Activated CD4-positive, CD25-positive, alpha-beta regulatory T cell (primary cell): Measurements from ENCODE around the gene CSNK1A1.
A peak's percentile ranks its signal among the peaks of the same experiment; 100 is the strongest.
"Not testable (repeated sequence)": the region's sequence is repeated elsewhere in the genome, so short reads cannot be mapped to it uniquely, and the experiment has no call there.

Experiments
- DNase-seq, 4 experiments: peaks; one replicate each; lab custom pipeline; 2025; lab: John Stamatoyannopoulos, UW

The CSNK1A1 gene

GRCh38 chr5:149456597-149457392 is 94.4 kb downstream of the CSNK1A1 start:
- no peak for DNase-seq

- no peak for DNase-seq
Observed at GRCh38 chr5:149455889-149456409, 95.3 kb downstream of the CSNK1A1 start.

- no peak for DNase-seq
Observed at GRCh38 chr5:149453618-149454415, 97.4 kb downstream of the CSNK1A1 start.

GRCh38 chr5:149452665-149453617 is 98.3 kb downstream of the CSNK1A1 start:
- DNase-seq, result no peak

GRCh38 chr5:149452007-149452664 is 99.1 kb downstream of the CSNK1A1 start:
- no peak for DNase-seq

DNA sequence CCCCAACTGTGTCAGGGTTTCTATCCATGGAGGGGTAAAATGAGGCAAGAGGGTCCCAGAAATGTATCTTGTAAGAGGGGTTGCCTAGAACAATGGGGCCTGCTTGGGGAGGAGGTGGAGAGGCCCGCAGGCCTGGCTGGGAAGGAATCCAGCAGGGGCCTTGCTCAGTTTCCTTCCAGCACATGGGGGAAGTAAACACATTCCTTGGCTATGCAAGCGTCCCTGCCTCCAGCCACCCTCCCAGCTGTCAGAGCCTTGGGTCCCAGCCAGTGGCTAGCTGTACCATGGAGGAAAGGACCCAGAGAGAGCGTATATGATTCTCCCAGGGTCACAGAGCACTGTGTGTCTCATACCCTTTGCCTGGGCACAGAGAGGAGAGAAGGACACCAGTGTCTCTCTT is 101.0 kb downstream of the CSNK1A1 start:
- DNase-seq, result no peak

- DNase-seq, result no peak
Observed at GRCh38 chr5:149448831-149449714, 102.2 kb downstream of the CSNK1A1 start.

- DNase-seq, result no peak
Observed at GRCh38 chr5:149448431-149448830, 102.8 kb downstream of the CSNK1A1 start.

GRCh38 chr5:149447373-149448367 is 103.6 kb downstream of the CSNK1A1 start:
- DNase-seq, result no peak

DNA sequence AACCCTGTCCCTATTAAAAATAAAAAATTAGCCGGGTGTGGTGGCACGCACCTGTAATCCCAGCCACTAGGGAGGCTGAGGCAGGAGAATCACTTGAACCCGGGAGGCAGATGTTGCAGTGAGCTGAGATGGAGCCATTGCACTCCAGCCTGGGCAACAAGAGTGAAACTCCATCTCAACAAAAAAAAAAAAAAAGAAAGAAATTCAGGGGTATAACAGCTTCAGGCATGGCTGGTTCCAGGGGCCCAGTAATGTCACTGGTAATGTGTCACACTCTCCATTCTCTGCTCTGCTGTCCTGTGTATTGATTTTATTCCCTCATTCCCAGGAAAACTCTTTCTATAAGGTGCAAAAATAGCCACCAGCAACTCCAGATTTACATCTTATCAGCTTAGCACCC is 104.4 kb downstream of the CSNK1A1 start:
- DNase-seq, result not testable (repeated sequence)

GRCh38 chr5:149445739-149446369 is 105.4 kb downstream of the CSNK1A1 start:
- no peak for DNase-seq

GRCh38 chr5:149445343-149445738 is 105.9 kb downstream of the CSNK1A1 start:
- DNase-seq, result no peak

- not testable (repeated sequence) for DNase-seq
Observed at GRCh38 chr5:149444430-149444829, 106.8 kb downstream of the CSNK1A1 start.

DNA sequence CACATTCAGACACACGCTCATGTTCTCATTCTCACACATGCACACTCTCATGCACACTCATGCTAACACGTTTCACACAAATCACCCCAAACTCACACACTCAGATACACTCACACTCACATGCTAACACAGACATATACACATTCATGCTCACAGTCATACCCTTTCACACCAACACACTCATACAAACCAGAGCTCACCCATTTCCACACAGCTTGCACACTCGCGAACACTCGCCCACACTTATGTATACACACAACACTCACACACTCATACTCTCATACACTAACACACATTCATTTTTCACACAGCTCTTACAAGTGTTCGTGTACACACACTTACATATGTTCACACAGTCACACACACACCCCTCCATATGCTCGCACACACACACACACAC is 108.0 kb downstream of the CSNK1A1 start:
- no peak for DNase-seq

DNA sequence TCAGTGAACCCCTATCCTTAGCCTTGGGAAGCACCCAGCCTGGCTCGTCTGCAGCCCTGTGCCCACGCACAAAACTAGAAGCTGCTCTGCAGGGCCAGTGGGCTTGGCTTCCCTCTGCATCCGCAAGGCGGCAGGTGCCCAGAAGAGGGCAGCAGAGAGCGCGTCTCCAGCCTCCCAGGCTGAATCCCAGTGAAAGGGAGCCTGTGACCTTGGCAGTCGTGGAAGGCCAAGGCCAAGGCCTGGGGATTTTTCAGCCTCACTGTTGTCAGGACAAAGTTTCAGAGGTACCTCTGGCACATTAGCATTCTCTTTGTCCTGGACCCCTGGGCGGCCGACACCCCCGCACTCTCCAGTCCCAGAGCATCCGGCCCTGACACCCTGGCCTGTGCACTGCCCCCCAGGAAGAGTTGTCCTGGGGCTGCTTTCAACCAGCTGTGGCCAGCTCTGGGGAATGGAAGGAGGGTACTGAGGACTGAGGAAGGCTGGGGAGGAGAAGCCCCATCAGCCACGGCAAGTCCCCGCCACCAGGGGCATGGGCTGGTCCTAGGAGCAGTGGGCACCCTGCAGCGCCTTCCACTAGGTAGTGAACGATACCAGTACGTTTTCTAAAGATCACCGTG is 108.6 kb downstream of the CSNK1A1 start:
- peak; percentile 26 to 58 (median 38) for DNase-seq
